Erythroblast (primary cell): ENCODE results near the gene TRAPPC2L.

Experiments used
- DNase-seq, 2 experiments: peaks; one replicate each; lab custom pipeline; 2025; lab: John Stamatoyannopoulos, UW
- GATA1 ChIP-seq: IDR thresholded peaks from 2 replicates; pipeline ENCODE4 v1.6.1; 2011; ENCODE audit warnings: low read depth, mild to moderate bottlenecking, control low read depth, low read length, moderate library complexity
- POLR2A ChIP-seq: IDR thresholded peaks from 2 replicates; pipeline ENCODE4 v1.6.1; 2011; ENCODE audit warnings: mild to moderate bottlenecking, low read length

TRAPPC2L gene

GRCh38 chr16:88896238-88897070 is 39.5 kb downstream of the TRAPPC2L start:
- TF ChIP-seq GATA1 = no peak
- no peak for TF ChIP-seq POLR2A
- no peak for DNase-seq

GRCh38 chr16:88897696-88898425 is 40.9 kb downstream of the TRAPPC2L start:
- DNase-seq = no peak
- no peak for TF ChIP-seq POLR2A
- TF ChIP-seq GATA1 = no peak

DNA sequence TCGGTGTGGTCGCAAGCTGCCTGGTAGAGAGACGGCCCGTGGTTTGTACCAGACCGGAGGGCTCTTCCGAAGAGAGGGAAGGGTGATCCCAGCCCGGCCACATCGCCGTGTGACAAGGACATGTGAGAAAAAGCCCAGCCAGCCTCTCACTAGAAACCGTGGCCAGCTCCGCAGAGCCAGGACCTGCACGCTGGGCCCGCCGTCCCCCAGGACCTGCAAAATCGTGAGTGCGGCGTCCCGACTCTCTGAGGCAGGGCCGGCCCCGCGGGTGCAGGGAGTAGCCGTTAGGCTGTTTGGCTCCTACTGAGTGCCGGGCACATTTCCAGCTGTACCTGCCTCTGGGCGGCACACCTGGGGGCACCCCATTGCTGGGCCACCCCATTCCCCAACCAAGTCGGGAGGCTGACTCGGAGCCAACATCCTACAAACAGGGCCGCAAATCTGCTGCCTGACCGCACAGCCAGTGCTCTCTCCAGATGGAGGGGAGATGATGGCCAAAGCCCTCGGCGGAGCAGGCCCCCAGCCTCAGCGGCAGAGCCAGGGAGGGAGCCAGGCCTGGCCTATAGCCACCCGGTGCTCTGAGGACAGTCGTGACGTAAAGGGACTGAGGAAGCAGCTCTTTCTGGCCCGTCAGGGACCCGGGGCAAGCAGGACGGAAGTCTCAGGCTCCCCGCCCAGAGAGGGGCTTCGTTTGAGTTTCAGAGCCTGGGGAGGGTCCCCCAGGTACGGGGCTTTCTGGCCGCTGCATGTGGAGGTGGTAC is 43.2 kb downstream of the TRAPPC2L start:
- DNase-seq = no peak
- TF ChIP-seq POLR2A (no peak), GATA1 (no peak)

DNA sequence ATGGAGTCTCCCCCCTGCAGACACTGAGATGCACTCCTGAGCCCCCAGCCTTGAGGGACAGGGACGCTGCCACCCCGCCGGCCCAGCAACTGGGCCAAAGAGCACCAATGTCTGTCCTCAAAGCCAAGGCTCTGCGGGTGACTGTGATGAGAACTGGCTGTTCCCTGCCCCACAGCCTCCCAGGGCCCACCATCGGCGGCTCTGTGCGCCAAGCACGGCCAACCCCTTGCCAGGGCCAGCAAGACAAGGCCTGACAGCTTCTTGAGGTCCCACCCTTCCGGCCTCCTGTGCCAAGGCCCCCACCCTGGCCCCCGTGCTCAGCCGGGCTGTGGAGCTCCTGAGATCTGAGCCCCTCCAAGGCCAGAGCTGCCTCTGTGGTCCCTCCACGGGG is 43.7 kb downstream of the TRAPPC2L start:
- DNase-seq = no peak
- no peak for TF ChIP-seq GATA1
- no peak for TF ChIP-seq POLR2A

DNA sequence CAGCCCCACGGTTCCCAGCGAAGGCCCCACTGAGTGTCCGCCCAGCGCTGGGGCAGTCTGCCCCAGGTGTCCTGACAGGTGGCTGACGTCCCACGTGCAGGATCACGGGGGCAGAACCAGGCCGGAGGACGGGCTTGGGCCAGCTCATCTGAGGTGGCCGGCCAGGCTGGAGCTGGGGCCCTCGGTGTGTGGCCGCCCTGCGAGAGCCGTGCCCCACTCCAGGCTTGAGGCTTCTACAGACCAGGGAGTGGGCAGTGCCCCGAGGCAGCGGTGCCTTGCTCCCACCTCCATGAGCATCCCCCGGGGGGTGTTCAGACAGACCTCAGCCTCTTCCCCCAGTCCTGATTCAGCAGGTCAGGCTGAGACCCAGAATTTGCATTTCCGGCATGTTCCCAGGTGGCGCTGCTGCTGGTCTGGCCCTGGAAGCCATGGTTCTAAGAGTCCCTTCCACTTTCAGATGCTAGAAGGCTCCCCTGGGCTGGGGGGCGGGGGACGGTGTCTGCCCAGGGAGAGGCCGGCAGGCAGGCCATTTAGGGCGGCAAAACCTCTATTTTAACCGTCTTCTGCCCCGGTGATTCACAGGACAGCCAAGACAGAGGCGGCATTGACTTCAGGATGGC is 44.9 kb downstream of the TRAPPC2L start:
- no peak for TF ChIP-seq POLR2A
- TF ChIP-seq GATA1 = no peak
- no peak for DNase-seq

DNA sequence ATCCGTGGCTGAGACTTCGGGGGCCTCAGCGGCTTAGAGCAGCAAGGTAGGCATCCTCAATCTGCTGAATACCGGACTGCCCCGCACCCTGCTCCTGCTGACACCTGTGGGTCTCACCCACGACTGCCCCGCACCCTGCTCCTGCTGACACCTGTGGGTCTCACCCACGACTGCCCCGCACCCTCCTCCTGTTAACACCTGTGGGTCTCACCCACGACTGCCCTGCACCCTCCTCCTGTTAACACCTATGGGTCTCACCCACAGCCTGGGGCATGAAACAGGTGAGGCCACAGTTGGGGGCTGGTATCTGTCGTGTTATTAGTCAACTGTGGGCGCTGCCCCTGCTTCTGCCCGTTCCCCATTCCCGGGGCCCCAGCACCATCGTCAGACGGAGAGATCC is 45.8 kb downstream of the TRAPPC2L start:
- no peak for DNase-seq
- TF ChIP-seq GATA1 (no peak), POLR2A (no peak)

- no peak for TF ChIP-seq GATA1
- no peak for TF ChIP-seq POLR2A
- DNase-seq = no peak
Observed at GRCh38 chr16:88903267-88903666, 46.3 kb downstream of the TRAPPC2L start.

GRCh38 chr16:88904676-88905365 is 47.9 kb downstream of the TRAPPC2L start:
- no peak for DNase-seq
- no peak for TF ChIP-seq GATA1
- no peak for TF ChIP-seq POLR2A

DNA sequence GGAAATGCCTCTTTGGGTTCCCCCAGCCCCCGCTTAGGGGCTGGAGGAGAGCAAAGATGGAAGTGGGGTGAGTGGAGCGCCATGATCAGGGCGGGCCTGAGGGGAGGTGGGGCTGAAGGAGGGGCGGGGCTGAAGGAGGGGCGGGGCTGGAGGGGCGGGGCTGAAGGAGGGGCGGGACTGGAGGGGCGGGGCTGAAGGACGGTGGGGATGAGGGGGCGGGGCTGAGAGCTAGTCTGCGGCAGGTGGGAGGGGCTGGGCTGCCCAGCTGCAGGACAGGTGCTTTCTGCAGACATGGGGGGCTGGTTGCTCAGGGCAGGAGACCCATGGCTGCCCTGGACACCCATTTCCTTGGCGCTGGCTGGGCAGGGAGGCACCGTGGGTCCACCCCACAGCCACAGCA is 48.6 kb downstream of the TRAPPC2L start:
- peak; percentile 24 to 53 for DNase-seq
- no peak for TF ChIP-seq POLR2A
- TF ChIP-seq GATA1 = no peak

DNA sequence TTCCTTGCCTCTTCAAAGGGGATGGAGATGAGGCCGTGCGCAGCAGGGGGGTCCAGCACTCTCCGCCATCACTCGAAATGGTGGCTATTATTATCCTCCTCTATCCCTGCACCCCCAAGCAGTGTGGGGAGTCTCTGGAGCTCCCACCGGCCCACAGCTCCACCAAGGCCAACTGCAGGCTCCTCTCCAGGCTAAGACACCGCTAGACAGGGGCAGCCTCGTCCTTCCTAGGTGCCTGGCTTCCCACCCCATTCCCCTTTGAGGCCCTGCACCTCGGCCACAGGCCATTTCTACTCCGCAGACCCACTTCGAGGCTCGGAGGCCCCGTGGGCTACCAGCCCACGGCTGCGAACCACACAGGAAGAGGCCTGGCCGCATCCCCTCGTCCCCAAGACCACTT is 49.1 kb downstream of the TRAPPC2L start:
- TF ChIP-seq GATA1 (no peak), POLR2A (no peak)
- no peak for DNase-seq

DNA sequence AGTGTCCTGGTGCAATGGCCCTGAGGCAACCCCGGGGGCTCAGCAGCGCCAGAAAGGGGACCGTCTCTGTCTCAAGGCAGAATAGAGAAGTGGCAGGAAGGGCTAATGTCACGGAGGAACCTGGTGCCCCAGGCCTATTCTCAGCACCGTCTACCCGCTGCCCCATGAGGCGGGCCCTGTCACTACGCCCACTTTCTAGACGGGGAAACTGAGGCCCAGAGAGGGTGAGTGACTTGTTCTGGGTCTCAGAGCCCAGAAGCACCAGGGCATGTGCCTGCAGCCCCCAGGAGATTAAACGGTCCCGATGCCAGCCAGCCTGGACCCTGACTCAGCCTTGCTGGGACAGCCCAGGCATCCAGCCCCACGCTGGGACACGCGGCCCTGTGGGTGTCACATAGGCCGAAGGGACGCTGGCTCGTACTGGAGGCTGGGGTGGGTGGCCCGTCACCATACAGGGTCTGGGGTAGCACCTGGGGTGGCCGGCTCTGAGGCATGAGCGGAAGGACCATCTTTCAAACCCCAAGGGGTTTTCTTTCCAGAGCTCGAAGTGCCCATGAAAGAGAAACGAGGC is 49.7 kb downstream of the TRAPPC2L start:
- no peak for DNase-seq
- TF ChIP-seq POLR2A = no peak
- no peak for TF ChIP-seq GATA1

DNA sequence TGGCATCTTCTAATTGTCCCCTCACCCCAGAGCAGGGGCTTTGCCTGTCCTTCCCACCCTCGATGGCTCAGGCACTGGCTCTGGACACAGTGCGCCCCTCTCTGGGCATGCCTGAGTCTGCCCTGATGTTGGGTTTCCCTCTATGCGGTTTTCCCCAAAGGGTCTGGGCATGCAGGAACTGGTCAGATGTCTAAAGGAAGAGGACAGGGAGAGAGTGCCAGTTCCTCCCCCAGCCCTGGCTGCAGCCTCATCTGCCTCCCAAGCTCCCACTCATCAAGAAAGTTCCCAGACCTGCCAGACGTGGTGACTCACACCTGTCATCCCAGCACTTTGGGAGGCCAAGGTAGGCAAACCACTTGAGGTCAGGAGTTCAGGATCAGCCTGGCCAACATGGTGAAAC is 50.8 kb downstream of the TRAPPC2L start:
- DNase-seq = no peak
- no peak for TF ChIP-seq POLR2A
- no peak for TF ChIP-seq GATA1
